Activated CD8-positive, alpha-beta memory T cell treated with anti-CD3 and anti-CD28 coated beads, Interleukin-2, amount 10 ng/mL, durations not matched to agents 7 days and 5 days (primary cell): ENCODE measurements around the gene IBTK. TPM values are rescaled to one million over a fixed set of nuclear protein-coding genes. Genes with fewer than 3 reads are reported as not detected.
"Not testable (repeated sequence)": the region's sequence is repeated elsewhere in the genome, so short reads cannot be mapped to it uniquely, and the experiment has no call there.

ENCODE experiments used
- ATAC-seq: fragments of 150-1000 bp; cut with Tn5 transposase; one replicate; pipeline ENCODE4 v1.10.0; 2021; ENCODE audit warnings: moderate library complexity
- CTCF ChIA-PET: fragments of 350-600 bp; sonication (Branson Sonifier 250); formaldehyde crosslinking; loops from one replicate; lab custom pipeline; 2021; ENCODE audit warnings: antibody characterized with exemption; lab: Charles Lee
- DNase-seq: peaks from one replicate; pipeline ENCODE4 v3.0.0-alpha.2; 2020
- H3K27ac Mint-ChIP-seq: one replicate; pipeline ENCODE4 v1.8.0; 2021; ENCODE audit warnings: mild to moderate bottlenecking, mixed read lengths
- H3K27me3 Mint-ChIP-seq: one replicate; pipeline ENCODE4 v1.8.0; 2021; ENCODE audit warnings: mixed read lengths
- H3K36me3 Mint-ChIP-seq: one replicate; pipeline ENCODE4 v1.8.0; 2021; ENCODE audit warnings: mild to moderate bottlenecking, mixed read lengths
- H3K4me1 Mint-ChIP-seq: one replicate; pipeline ENCODE4 v1.8.0; 2021; ENCODE audit warnings: mixed read lengths
- H3K4me3 Mint-ChIP-seq: one replicate; pipeline ENCODE4 v1.8.0; 2021; ENCODE audit warnings: mild to moderate bottlenecking, moderate library complexity, mixed read lengths
- H3K9me3 Mint-ChIP-seq: one replicate; pipeline ENCODE4 v1.8.0; 2022; ENCODE audit warnings: low read depth, mixed read lengths
- total RNA-seq, 2 experiments: library from RNA; stranded (reverse); gene quantifications; one replicate each; pipeline ENCODE4 v1.2.3, GENCODE V29; 2021

The IBTK gene
- total RNA-seq, 2 experiments from 2014 or later, result 25.8 to 34.2 TPM

DNA sequence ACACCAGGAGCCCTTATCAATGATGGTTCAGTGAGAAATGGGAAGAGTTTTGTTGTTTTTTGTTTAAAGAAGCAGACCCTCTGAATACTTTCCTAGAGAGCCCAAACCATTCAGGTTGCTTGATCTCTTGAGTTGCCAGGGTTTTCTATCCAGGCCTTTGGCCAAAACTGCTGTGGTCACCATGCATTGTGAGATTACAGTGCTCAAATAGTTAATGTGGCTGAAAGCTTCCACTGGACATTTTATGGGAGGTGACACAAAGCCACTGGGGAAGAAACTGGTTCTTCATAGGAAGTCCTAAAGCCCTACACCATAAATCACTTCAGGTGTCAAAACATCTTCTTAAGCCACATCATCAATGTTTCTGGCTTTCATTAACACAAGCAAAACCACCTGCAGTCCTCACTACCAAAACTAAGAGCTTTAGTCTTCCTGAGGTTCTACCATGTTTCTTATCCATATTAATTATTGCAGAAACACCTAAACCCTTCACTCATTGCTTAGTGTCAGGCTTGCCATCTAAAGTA, 101.6 kb downstream of the IBTK start:
- no peaks in the 10 kb centered on the region for H3K9me3 Mint-ChIP-seq
- no peak for ATAC-seq
- CTCF ChIA-PET, result no interaction called here
- DNase-seq, result no peak
- H3K27me3 Mint-ChIP-seq, result no peaks in the 10 kb centered on the region
- H3K27ac Mint-ChIP-seq, result no peak overlapping the region
- no peak overlapping the region for H3K4me3 Mint-ChIP-seq
- H3K4me1 Mint-ChIP-seq, result no peaks in the 10 kb centered on the region
- no peaks in the 10 kb centered on the region for H3K36me3 Mint-ChIP-seq

DNA sequence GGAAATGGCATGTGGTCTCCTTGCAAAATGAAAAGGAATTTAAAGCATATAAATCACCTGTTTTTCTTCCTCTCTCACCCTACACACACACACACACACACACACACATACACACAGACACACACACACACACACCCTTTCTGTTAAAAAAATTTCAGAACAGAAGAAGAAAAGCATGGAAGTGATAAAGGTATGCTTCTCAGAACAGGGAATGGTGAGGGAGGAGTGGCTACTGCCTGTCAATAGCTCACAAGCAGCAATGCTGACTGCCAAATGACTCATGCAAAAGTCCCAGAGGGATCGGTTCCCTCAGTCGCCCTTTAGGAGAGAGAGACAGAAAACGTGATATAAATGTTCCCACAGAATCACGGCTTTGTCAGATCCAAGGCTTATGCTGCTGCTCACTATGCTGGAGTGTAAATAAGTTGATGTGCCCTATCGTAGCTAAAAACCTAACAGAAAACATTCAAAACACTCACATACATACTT, 102.6 kb downstream of the IBTK start:
- Mint-ChIP-seq H3K4me1 (no peaks in the 10 kb centered on the region), H3K27ac (no peak overlapping the region), H3K4me3 (no peak overlapping the region), H3K27me3 (no peaks in the 10 kb centered on the region), H3K36me3 (no peaks in the 10 kb centered on the region), H3K9me3 (no peaks in the 10 kb centered on the region)
- DNase-seq (no peak), ATAC-seq (no peak)
- CTCF ChIA-PET, result no interaction called here

DNA sequence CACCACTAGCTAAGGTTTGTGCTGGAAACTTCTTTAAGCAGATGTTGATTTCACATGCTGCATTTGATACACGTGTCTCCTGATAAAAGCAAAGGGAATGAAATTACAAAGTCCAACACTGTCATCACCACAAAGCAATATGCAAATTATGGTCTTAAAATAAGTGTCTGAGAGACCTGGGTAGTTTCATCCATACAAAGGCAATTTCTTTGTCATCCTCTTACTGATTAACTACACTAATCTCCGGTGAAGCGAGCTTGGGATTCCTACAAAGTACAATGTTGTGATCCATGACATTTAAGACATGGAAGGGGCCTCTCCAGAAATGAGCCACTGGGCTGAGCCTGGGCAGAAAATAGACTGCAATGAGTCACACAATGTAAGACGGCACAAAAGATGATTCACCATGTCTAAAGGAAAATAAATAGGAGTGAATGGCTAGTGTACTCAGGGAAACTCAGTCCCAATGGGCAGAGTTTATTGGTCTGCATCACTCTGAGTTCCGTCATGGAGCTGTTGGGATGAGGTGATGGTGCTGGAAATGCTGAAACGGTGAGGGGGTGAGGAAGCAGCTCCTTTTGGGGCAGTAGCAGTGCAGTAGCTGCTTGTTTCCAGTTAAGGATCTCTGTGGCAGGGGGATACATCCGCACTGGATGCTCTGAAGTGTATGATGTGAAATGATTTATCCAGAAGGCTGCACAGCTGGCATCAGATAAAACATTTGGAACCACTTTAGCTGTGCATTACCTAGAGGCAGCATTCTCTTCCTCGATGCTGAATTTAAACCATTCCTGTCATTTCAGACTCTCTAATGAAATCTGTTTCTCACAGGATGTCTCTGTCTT, 103.3 kb downstream of the IBTK start:
- H3K36me3 Mint-ChIP-seq, result no peaks in the 10 kb centered on the region
- no peaks in the 10 kb centered on the region for H3K4me1 Mint-ChIP-seq
- H3K4me3 Mint-ChIP-seq, result no peak overlapping the region
- CTCF ChIA-PET, result no interaction called here
- DNase-seq (no peak), ATAC-seq (no peak)
- no peaks in the 10 kb centered on the region for H3K27me3 Mint-ChIP-seq
- no peaks in the 10 kb centered on the region for H3K9me3 Mint-ChIP-seq
- no peak overlapping the region for H3K27ac Mint-ChIP-seq

DNA sequence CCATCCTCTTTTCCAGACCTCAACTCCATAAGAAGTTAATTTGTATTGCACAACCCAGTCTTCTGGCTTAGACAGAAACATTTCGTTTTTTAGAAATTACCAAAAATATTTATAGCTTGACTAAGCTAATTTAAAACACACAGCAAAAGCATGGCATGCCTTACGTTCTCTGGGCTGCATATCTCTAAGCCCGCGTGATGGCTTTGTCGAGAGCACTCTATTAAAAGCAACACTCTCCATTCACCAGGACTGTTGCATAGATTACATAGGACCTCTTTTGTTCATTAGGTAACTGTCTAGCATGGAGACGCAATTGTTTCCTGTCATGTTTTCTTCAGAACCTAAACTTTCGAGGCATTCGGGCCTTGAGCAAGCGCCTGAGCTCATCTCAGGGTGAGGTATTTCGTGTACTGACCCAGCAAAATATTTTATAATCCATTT, 104.5 kb downstream of the IBTK start:
- Mint-ChIP-seq H3K36me3 (no peaks in the 10 kb centered on the region), H3K27me3 (no peaks in the 10 kb centered on the region), H3K4me3 (no peak overlapping the region), H3K9me3 (no peaks in the 10 kb centered on the region), H3K4me1 (no peaks in the 10 kb centered on the region), H3K27ac (no peak overlapping the region)
- no peak for DNase-seq
- no peak for ATAC-seq
- CTCF ChIA-PET, result no interaction called here

GRCh38 chr6:82142524-82142923, 105.0 kb downstream of the IBTK start:
- no peak overlapping the region for H3K4me3 Mint-ChIP-seq
- DNase-seq (no peak), ATAC-seq (no peak)
- H3K27ac Mint-ChIP-seq, result no peak overlapping the region
- no peaks in the 10 kb centered on the region for H3K9me3 Mint-ChIP-seq
- no peaks in the 10 kb centered on the region for H3K36me3 Mint-ChIP-seq
- no peaks in the 10 kb centered on the region for H3K27me3 Mint-ChIP-seq
- no peaks in the 10 kb centered on the region for H3K4me1 Mint-ChIP-seq
- CTCF ChIA-PET, result no interaction called here

- H3K27ac Mint-ChIP-seq, result no peak overlapping the region
- H3K36me3 Mint-ChIP-seq, result no peaks in the 10 kb centered on the region
- ATAC-seq, result no peak
- H3K9me3 Mint-ChIP-seq, result no peaks in the 10 kb centered on the region
- H3K4me1 Mint-ChIP-seq, result no peaks in the 10 kb centered on the region
- no peak for DNase-seq
- CTCF ChIA-PET, result no interaction called here
- H3K4me3 Mint-ChIP-seq, result no peak overlapping the region
- no peaks in the 10 kb centered on the region for H3K27me3 Mint-ChIP-seq
Measured at GRCh38 chr6:82138075-82138791, 109.3 kb downstream of the IBTK start.

GRCh38 chr6:82131441-82131840, 116.1 kb downstream of the IBTK start:
- Mint-ChIP-seq H3K27ac (no peak overlapping the region), H3K4me3 (no peak overlapping the region), H3K27me3 (peaks cover 2% of the 10 kb centered on the region), H3K4me1 (no peaks in the 10 kb centered on the region), H3K36me3 (no peaks in the 10 kb centered on the region), H3K9me3 (peaks cover 2% of the 10 kb centered on the region)
- ATAC-seq (no peak), DNase-seq (no peak)
- CTCF ChIA-PET, result no interaction called here

- H3K4me3 Mint-ChIP-seq, result no peak overlapping the region
- no peak for ATAC-seq
- peaks cover 2% of the 10 kb centered on the region for H3K27me3 Mint-ChIP-seq
- CTCF ChIA-PET, result no interaction called here
- H3K9me3 Mint-ChIP-seq, result peaks cover 2% of the 10 kb centered on the region
- no peak for DNase-seq
- no peak overlapping the region for H3K27ac Mint-ChIP-seq
- H3K36me3 Mint-ChIP-seq, result no peaks in the 10 kb centered on the region
- H3K4me1 Mint-ChIP-seq, result no peaks in the 10 kb centered on the region
Measured at GRCh38 chr6:82129797-82130196, 117.7 kb downstream of the IBTK start.

DNA sequence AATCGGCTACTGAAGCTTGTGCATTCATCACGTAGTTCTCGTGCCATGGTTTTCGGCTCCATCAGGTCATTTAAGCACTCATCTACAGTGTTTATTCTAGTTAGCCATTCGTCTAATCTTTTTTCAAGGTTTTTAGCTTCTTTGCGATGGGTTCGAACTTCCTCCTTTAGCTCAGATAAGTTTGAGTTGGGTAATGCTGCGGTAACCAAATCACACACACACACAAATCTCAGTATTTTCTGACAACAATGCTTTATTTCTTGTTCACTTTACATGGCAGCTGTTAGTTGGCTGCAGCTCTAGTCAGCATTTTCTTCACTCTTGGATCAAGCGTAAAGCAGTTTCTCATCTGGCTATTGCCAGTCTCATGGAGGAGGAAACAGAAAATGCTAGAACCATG, 118.6 kb downstream of the IBTK start:
- ATAC-seq, DNase-seq, H3K27me3 Mint-ChIP-seq, H3K4me1 Mint-ChIP-seq, H3K9me3 Mint-ChIP-seq, H3K4me3 Mint-ChIP-seq, H3K36me3 Mint-ChIP-seq, H3K27ac Mint-ChIP-seq, CTCF ChIA-PET: not testable (repeated sequence)

- CTCF ChIA-PET, result no interaction called here
- ATAC-seq (no peak), DNase-seq (no peak)
- H3K4me3 Mint-ChIP-seq, result no peak overlapping the region
- H3K27ac Mint-ChIP-seq, result no peak overlapping the region
- no peaks in the 10 kb centered on the region for H3K4me1 Mint-ChIP-seq
- H3K36me3 Mint-ChIP-seq, result no peaks in the 10 kb centered on the region
- no peaks in the 10 kb centered on the region for H3K27me3 Mint-ChIP-seq
- no peaks in the 10 kb centered on the region for H3K9me3 Mint-ChIP-seq
Measured at GRCh38 chr6:82123632-82124031, 123.9 kb downstream of the IBTK start.

Other genes starting within 250 kb of the IBTK start
- not detected for gene TPBG, start 116.1 kb upstream of the IBTK start, total RNA-seq